Effector memory CD4-positive, alpha-beta T cell (primary cell): ENCODE results near the gene PLXNA1.

ENCODE experiments used
- DNase-seq, 3 donors: peaks; one replicate each; pipeline ENCODE4 v3.0.0-alpha.2; 2020
- H3K27ac ChIP-seq: 2 replicates; pipeline ENCODE4 v1.7.0; 2013; ENCODE audit warnings: mild to moderate bottlenecking, low read length, moderate library complexity; ENCODE audit not compliant: insufficient read depth, poor library complexity, severe bottlenecking
- H3K27me3 ChIP-seq: replicated peaks from 2 replicates; pipeline ENCODE4 v1.7.0; 2013; ENCODE audit warnings: mild to moderate bottlenecking, low read length; ENCODE audit not compliant: insufficient read depth, control insufficient read depth, poor library complexity, severe bottlenecking
- H3K36me3 ChIP-seq: 2 replicates; pipeline ENCODE4 v1.7.0; 2013; ENCODE audit warnings: mild to moderate bottlenecking, low read length, moderate library complexity; ENCODE audit not compliant: control insufficient read depth, insufficient read depth
- H3K4me1 ChIP-seq: 2 replicates; pipeline ENCODE4 v1.7.0; 2013; ENCODE audit warnings: low read length, mild to moderate bottlenecking; ENCODE audit not compliant: control insufficient read depth, insufficient read depth, poor library complexity, severe bottlenecking
- H3K4me3 ChIP-seq: 2 replicates; pipeline ENCODE4 v1.7.0; 2013; ENCODE audit warnings: low read length, low read depth, mild to moderate bottlenecking; ENCODE audit not compliant: insufficient read depth, poor library complexity, severe bottlenecking
- H3K9me3 ChIP-seq: 2 replicates; pipeline ENCODE4 v1.7.0; 2013; ENCODE audit warnings: mild to moderate bottlenecking, low read length, moderate library complexity; ENCODE audit not compliant: control insufficient read depth

The PLXNA1 gene

DNA sequence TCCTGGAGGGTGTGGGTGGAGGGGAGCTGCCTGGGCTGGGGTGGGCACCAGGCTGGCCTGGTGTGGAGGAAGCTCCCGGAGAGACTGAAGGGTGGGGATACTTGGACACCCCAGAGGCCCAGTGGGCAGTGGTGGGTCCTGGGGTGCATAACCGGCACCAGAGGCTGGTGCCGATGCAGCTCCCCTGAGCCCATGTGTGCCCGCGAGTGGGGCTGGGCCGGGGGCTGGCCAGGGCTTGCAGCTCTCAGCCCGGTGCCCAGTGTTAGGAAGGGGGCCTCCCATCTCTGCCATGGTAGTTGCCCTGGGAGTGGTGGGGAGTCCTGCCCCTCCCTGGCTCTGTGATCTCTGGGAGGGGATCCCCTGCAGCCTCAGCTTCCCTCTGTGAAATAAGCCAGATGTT lies 9.3 kb downstream of the PLXNA1 start:
- H3K27ac ChIP-seq: no peak overlapping the region
- DNase-seq: no peak
- H3K4me3 ChIP-seq: no peak overlapping the region
- no peaks in the 10 kb centered on the region for H3K27me3 ChIP-seq
- H3K36me3 ChIP-seq: peaks cover 12% of the 10 kb centered on the region
- no peaks in the 10 kb centered on the region for H3K4me1 ChIP-seq
- no peaks in the 10 kb centered on the region for H3K9me3 ChIP-seq

DNA sequence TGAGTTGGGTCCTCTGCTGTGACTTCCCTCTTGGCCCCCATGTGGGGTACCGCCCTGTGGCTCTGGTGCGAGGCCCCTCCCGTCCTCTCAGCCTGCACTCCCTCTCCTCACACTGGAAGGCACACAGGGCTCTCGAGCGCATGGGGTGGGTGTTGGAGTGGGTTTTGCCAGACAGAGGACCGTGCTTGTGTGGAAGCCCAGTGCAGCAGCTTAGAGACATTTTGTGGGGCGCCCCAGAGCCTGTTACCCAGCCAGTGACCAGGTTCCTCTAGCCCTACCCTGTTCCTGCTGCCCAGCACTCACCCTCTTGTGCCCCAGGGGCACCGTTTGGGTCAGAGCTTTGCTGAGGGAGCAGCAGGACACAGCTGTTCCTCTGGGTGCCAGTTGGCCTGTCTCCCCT lies 9.9 kb downstream of the PLXNA1 start:
- H3K27me3 ChIP-seq: no peaks in the 10 kb centered on the region
- DNase-seq: no peak
- H3K4me3 ChIP-seq: no peak overlapping the region
- no peaks in the 10 kb centered on the region for H3K4me1 ChIP-seq
- H3K36me3 ChIP-seq: peaks cover 12% of the 10 kb centered on the region
- H3K27ac ChIP-seq: no peak overlapping the region
- no peaks in the 10 kb centered on the region for H3K9me3 ChIP-seq

DNA sequence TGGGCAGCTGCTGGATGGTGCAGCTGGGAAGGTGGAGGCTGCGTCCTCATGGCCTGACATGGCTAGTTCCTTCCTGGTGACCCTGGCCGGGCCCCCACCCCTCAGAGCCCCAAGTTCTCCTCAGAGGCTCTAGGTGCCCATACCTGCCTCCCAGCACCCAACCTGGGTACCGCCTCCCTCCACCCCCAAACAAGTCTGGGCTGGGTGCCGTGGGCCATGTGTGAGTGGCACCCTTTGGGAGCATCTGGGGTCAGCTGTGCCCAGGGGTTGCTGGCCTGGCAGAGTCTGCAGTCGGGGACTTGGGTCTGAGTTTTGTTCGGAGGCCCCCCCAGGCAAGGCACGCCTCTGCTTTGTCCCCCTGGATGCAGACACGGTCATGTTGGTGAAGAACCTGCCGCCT lies 10.5 kb downstream of the PLXNA1 start:
- H3K4me3 ChIP-seq: no peak overlapping the region
- no peaks in the 10 kb centered on the region for H3K9me3 ChIP-seq
- peaks cover 12% of the 10 kb centered on the region for H3K36me3 ChIP-seq
- no peak overlapping the region for H3K27ac ChIP-seq
- DNase-seq: no peak
- no peaks in the 10 kb centered on the region for H3K27me3 ChIP-seq
- H3K4me1 ChIP-seq: no peaks in the 10 kb centered on the region

DNA sequence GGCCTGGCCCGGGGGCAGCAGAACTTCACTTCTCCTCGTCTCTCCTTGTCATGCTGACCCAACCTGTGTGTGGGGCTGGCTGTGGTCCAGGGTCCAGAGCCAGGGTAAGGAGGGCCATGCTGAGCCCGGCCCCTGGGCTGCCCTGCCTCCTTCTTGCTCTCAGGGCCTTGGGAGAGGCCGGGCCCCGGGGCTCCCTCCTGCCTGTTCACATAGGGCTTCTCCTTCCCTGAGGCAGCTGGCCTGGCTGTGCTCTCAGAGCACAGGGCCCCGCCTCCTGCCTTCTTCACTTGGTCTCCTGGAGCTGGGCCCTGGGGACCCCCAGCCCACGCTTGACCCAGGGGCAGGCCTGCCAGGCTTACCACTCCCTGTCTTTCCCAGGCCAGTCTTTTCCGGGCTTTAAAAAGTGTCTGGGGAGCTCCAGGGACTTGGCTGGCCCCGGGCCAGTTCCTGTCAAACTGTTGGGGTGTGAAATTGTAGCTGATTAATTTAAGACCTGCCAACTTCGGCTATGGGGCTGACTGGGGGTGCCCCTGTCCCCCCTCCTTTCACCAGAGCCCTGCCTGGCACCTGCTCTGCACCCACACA lies 11.8 kb downstream of the PLXNA1 start:
- no peaks in the 10 kb centered on the region for H3K9me3 ChIP-seq
- H3K36me3 ChIP-seq: peaks cover 9% of the 10 kb centered on the region
- H3K27me3 ChIP-seq: no peaks in the 10 kb centered on the region
- no peaks in the 10 kb centered on the region for H3K4me1 ChIP-seq
- DNase-seq: no peak
- no peak overlapping the region for H3K27ac ChIP-seq
- H3K4me3 ChIP-seq: no peak overlapping the region

DNA sequence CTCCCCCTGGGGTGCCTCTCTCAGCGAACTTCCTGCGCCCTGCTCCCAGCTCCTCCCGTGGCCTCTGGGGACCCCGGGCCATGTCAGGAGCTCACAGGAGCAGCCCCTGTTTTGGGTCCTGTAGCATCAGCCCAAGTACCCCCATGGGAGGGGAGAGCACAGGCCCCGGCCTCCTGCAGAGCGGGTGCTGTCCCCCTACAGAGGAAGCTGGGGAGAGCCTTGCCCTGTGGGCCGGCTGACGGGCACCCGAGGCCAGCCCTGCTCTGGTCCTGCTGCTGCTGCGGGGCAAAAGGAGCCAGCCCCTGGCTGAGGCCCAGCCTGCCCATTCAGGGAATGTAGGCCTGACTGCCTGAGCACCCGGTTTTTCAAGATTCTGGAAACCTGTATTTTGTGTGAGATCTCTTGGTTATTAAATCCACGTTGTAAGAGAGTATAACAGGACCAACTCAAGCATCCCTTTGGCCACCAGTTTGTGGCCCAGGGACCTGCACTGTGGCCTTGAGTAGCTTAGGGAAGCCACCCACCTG lies 12.4 kb downstream of the PLXNA1 start:
- Histone ChIP-seq H3K4me1 (no peaks in the 10 kb centered on the region), H3K36me3 (peaks cover 5% of the 10 kb centered on the region), H3K4me3 (no peak overlapping the region), H3K27me3 (no peaks in the 10 kb centered on the region), H3K27ac (no peak overlapping the region), H3K9me3 (no peaks in the 10 kb centered on the region)
- no peak for DNase-seq

DNA sequence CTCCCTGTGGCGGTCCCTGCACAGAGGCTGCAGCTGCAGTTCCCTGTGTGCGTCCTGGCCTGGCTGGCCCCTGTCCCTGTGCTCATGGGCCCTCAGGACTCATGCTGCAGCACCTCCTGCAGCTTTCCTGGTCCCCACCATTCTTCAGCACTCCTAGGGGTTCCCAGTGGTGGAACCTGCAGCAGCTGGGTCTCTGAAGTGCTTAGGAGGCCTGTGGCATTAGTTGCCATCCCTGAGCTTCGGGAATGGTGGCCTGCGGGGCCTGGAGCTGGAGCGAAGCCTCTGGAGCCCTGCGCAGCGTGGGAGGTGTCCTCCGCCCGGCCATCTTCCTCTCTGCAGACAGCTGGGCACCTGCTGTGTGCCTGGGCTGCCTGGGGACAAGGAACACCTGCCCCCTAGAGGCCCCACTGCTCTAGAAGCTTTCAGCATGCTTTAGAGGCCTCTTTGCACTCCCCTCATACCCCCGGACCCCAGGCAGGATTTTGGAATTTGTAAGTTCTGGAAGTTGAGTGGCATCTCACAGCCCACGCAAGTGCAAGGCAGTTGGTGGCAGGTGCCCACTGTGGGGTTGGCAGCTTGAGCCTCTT lies 13.1 kb downstream of the PLXNA1 start:
- Histone ChIP-seq H3K4me3 (no peak overlapping the region), H3K9me3 (no peaks in the 10 kb centered on the region), H3K4me1 (no peaks in the 10 kb centered on the region), H3K36me3 (peaks cover 5% of the 10 kb centered on the region), H3K27ac (no peak overlapping the region), H3K27me3 (no peaks in the 10 kb centered on the region)
- DNase-seq: no peak

DNA sequence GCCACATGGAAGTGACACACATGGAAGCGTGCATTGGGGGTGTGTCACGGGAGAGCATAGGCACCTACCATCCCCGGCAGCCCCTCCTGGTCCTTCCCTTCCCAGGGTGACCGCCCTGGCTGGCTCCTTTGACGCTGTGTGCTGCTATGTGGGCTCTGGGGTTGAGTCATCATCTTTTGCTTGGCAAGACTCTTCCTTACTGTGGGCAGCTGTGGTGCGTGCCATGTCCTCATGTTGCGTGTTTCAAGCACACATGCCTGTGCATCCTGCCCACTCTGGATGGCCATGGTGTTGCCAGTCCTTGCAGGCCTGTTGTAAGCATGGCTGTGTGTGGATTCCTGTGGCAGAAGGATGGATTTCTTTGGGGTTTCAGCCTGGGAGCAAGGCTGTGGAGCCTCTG lies 14.0 kb downstream of the PLXNA1 start:
- no peaks in the 10 kb centered on the region for H3K9me3 ChIP-seq
- no peak for DNase-seq
- no peak overlapping the region for H3K4me3 ChIP-seq
- no peaks in the 10 kb centered on the region for H3K4me1 ChIP-seq
- H3K27me3 ChIP-seq: no peaks in the 10 kb centered on the region
- no peak overlapping the region for H3K27ac ChIP-seq
- H3K36me3 ChIP-seq: peaks cover 5% of the 10 kb centered on the region

DNA sequence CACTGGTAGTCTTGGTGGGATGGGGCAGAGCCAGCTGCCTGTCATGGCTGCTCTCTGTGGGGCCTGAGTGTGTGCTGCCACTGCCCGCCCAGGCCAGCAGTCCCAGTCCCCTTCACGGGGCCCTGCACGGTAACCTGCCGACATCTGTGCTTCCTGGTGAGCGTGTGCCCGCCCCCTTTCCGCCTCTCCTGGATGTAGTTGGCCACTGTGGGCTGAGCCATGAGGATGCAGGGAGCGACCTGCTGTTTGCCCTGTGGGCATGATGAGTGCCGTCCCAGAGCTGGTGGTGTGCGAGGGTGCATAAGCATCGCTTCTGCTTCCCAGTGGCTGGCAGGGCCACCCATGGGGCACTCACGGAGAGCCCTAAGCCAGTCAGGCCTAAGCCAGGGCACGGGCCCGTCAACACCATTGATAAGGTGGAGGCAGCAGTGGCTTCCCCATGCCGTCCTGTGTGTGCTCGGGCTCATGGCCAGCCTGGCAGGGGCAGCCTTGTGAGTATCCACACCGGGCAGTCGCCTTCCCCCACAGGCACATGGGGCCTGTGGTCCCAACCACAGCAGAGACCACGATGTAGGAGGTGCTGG lies 14.6 kb downstream of the PLXNA1 start:
- no peak for DNase-seq
- no peak overlapping the region for H3K27ac ChIP-seq
- H3K27me3 ChIP-seq: no peaks in the 10 kb centered on the region
- no peaks in the 10 kb centered on the region for H3K9me3 ChIP-seq
- H3K4me3 ChIP-seq: no peak overlapping the region
- H3K4me1 ChIP-seq: no peaks in the 10 kb centered on the region
- H3K36me3 ChIP-seq: peaks cover 5% of the 10 kb centered on the region

DNA sequence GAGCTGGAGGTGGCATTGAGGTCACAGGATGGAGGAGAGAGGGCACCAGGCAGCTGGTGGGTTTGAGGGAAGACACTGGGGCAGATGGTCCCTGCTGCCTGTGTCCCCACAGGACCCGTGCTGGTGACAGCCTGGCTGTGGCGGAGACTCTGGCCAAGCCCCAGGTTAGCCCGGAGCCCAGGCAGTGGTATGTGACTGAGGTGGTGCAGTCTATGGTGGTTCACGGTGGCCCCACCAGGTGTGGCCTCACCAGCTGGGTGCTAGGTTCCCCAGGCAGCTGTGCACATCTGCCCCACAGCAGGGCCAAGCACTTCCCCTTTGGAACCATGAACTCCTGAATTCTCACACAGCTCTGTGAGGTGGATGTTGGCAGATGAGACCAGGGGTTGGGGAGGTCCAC lies 15.4 kb downstream of the PLXNA1 start:
- H3K4me3 ChIP-seq: no peak overlapping the region
- H3K9me3 ChIP-seq: no peaks in the 10 kb centered on the region
- no peak for DNase-seq
- no peaks in the 10 kb centered on the region for H3K27me3 ChIP-seq
- H3K27ac ChIP-seq: no peak overlapping the region
- peaks cover 5% of the 10 kb centered on the region for H3K36me3 ChIP-seq
- no peaks in the 10 kb centered on the region for H3K4me1 ChIP-seq

GRCh38 chr3:126998728-126999127 lies 15.8 kb downstream of the PLXNA1 start:
- Histone ChIP-seq H3K4me1 (no peaks in the 10 kb centered on the region), H3K4me3 (no peak overlapping the region), H3K27ac (no peak overlapping the region), H3K27me3 (no peaks in the 10 kb centered on the region), H3K9me3 (no peaks in the 10 kb centered on the region), H3K36me3 (peaks cover 5% of the 10 kb centered on the region)
- no peak for DNase-seq
